GM18868 (cell line): ENCODE data around the gene PCDH9.
"Not testable (repeated sequence)": the region's sequence is repeated elsewhere in the genome, so short reads cannot be mapped to it uniquely, and the experiment has no call there.

Source experiments
- ATAC-seq: cut with Tn5 transposase; IDR thresholded peaks from one replicate; pipeline ENCODE4 v1.9.1; 2021; ENCODE audit warnings: mild to moderate bottlenecking, moderate library complexity; ENCODE audit not compliant: unreplicated experiment

PCDH9 gene

GRCh38 chr13:66624302-66624701 lies 605.8 kb downstream of the PCDH9 start:
- no peak for ATAC-seq

- ATAC-seq: no peak
Measured at GRCh38 chr13:66623129-66623820, 606.9 kb downstream of the PCDH9 start.

DNA sequence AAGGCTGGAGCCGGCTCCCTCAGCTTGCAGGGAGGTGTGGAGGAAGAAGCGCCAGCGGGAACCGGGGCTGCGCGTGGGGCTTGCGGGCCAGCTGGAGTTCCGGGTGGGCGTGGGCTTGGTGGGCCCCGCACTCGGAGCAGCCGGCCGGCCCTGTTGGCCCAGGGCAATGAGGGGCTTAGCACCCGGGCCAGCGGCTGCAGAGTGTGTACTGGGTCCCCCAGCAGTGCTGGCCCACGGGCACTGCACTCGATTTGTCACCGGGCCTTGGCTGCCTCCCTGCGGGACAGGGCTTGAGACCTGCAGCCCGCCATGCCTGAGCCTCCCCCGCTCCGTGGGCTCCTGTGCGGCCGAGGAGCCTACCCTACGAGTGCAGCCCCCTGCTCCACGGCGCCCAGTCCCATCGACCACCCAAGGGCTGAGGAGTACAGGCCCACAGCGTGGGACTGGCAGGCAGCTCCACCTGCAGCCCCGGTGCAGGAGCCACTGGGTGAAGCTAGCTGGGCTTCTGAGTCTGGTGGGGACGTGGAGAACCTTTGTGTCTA lies 608.2 kb downstream of the PCDH9 start:
- ATAC-seq: not testable (repeated sequence)

- no peak for ATAC-seq
Measured at GRCh38 chr13:66618702-66619101, 611.4 kb downstream of the PCDH9 start.

GRCh38 chr13:66617786-66618185 lies 612.4 kb downstream of the PCDH9 start:
- ATAC-seq: no peak

GRCh38 chr13:66612983-66613382 lies 617.2 kb downstream of the PCDH9 start:
- no peak for ATAC-seq

- ATAC-seq: no peak
Measured at GRCh38 chr13:66586489-66586888, 643.6 kb downstream of the PCDH9 start.

DNA sequence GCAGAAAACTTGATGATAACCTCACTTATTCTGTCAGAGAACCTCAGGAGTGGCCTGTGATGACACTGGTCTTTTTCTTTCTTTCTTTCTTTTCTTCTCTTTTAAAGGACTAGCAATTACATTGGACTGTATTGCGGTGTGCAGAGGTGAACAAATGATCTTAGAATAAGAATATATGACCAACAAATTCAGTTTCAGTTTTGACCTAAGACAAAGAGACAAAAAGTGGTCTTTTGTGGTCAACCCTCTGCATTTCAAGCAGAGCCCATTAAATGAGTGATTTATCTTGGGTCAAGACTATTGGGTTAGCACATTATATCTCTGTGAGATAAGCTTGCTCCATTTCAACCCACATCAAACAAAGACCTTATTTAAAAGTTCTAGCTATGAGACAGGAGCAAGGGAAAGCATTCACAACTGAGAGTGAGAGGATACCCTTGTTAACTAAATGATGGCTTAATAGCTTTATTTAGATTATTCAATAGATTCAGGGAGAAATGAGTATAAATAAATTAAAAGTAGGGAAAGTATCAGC lies 644.4 kb downstream of the PCDH9 start:
- no peak for ATAC-seq

DNA sequence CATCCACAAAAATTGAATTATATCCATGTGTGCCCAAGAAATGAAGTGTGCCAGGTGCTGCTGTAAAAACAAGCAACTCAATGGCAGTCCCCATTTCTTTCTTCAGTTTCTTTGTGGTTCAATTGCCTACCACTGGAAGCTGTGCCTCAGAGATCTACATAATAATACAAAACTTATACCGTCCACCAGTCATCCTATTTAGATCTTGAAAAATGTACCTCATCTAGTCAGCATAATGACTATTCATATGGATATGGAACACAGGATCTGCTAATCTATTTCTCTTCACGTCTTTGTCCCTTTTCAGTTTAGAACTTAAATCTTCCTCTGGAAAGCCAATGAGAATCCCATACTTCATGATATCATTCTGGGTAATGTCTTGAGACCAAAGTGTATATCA lies 648.5 kb downstream of the PCDH9 start:
- no peak for ATAC-seq

DNA sequence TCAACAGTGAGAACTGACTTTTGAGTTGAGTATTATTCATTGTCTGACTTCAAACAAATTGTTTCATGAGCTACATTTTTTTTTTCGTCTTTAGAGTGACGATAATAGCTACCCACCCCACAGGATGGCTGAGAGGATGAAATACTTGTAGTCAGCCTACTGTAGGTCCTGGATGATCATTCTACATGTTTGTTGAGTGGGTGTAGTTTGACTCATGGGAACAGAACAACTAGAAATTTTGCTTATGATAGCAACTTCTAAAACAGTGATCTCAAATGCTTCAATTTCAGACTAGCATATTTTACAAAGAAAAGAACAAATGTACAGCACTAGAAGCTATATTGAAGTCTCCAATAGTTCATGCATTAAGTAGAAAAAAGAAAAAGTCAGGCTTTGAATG lies 651.8 kb downstream of the PCDH9 start:
- ATAC-seq: no peak

DNA sequence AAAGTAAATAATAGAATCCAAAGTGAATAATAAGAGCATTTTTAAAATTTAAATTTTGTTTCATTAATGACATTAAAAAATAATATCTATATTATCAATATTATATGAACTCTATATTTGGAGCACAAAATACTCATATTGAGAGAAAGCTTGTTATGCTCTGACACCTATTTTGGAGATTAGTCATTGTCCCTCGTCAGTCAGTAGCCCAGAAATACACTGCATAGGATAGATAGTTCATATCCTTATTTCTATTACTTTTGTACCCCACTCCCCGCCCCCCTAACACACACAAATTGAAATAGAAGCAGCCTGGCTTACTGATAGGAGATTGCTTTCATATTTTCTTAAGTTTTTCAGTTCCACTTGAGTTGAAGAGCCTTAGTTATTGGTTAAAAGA lies 652.8 kb downstream of the PCDH9 start:
- no peak for ATAC-seq

DNA sequence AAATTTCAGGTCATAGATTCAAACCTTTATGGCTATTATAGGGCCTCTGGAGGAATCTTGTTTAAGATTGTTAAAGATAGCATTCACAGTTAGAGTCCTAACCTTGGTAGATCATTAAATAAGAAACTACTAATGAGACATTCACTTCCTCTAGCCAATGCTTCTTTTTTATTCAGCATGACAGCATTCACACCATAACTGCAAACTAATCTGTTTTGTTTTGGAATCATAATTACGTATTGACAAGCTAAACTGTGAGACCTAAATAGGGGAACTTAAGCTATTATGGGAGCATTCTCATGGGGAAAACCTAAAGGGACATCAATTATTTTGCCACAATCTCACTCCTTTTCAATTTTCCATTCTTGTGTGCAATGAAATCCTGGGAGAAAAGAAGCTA lies 653.8 kb downstream of the PCDH9 start:
- ATAC-seq: no peak

GRCh38 chr13:66574606-66575005 lies 655.5 kb downstream of the PCDH9 start:
- ATAC-seq: no peak

DNA sequence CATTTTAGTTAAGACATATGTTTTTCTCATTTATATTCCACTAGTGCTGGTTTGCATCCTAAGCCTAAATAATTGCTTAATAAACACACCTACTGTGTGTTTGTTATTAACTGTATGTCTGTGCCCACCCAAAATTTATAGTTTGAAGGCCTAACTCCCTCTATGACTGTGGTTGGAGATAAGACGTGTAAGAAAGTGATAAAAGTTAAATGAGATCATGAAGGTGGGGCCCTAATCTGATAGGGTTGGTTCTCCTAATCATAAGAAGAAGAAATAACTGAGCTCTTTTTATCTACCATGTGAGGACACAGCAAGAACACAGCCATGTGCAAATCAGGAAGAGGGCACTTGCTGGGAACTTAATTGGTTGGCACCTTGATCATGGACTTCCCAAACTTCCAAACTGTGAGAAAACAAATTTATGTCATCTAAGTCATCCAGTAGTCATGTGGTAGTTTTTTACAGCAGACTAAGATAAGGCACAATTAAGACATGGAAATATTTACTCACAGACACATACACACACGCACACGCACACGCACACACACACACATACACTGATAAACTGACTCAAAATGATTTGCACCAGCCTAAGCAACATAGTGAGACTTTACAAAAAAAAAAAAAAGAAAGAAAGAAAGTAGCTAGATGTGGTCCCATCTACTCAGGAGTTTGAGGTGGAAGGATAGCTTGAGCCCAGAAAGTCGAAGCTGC lies 662.1 kb downstream of the PCDH9 start:
- ATAC-seq: no peak

- no peak for ATAC-seq
Measured at GRCh38 chr13:66565279-66565678, 664.9 kb downstream of the PCDH9 start.

DNA sequence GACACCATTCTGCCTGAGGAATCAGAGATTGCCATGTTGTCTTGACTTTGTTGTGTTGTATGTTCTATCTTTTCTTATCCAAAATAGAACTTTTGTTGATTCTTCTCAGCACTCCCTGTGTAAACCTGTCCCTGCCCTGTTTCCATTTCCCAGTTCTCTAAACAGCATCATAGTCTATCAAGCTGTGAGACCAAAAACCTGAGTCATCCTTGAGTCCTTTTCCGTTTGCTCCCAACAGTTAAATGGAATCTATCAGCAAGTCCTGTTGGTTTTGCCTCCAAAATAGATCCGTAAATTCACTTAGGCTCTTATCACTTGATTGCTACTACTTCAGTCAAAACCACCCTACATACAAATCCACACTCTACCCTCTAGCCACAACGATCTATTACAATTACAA lies 667.1 kb downstream of the PCDH9 start:
- ATAC-seq: no peak

GRCh38 chr13:66562054-66562453 lies 668.1 kb downstream of the PCDH9 start:
- ATAC-seq: no peak

- no peak for ATAC-seq
Measured at GRCh38 chr13:66560991-66561390, 669.1 kb downstream of the PCDH9 start.

- ATAC-seq: no peak
Measured at GRCh38 chr13:66560189-66560588, 669.9 kb downstream of the PCDH9 start.

DNA sequence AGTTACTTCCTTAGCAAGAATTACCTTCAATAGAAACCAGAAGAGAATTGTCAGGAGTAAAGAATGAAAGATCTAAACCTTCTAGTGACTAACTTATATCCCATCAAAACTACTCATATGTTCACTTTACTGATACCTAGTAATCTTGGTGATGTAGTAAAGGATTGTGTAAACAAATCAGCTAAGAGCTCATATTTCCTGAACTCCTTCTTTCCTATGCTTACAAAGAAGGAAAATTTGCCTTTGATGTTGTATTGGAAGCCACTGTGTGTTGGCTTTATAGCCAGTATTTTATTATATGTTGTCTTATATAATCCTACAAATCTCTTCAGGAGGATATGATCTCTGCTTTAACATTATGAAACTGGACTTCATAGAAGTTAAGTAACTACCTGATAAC lies 671.0 kb downstream of the PCDH9 start:
- no peak for ATAC-seq

GRCh38 chr13:66558506-66558905 lies 671.6 kb downstream of the PCDH9 start:
- ATAC-seq: no peak

DNA sequence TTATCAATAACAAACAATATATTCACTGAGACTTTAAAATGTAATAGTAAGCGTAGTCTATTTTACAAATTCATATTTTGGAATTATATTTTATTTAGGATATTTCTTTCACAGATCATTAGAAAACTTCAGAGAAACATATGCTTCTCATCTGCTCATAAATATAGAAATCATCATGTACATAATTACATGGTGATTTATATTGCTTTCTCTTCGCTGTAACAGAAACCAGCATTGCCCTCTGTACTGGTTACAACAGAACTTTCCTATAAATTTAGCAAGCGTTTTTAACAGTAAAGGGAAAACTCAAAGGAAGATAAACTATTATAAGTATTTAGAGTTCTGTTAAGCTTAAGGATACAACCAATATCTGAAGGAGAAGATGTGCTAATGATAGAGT lies 672.8 kb downstream of the PCDH9 start:
- no peak for ATAC-seq
